GM12878 (cell line): ENCODE results near the gene LAIR1. TPM values are rescaled to one million over a fixed set of nuclear protein-coding genes. Genes with fewer than 3 reads are reported as not detected.

Experiments
- ATAC-seq: fragments of 200-7000 bp; cut with Tn5 transposase; 3 replicates; pipeline ENCODE4 v1.9.1; 2020; ENCODE audit warnings: mild to moderate bottlenecking, moderate library complexity
- BruUV-seq: library from RNA; stranded (reverse); fragments of 400-500 nt; replicated peaks from 2 replicates; lab custom pipeline; 2021; lab: Mats Ljungman, UMichigan
- CTCF ChIA-PET: fragments of 300-600 bp; sonication (Branson Sonifier 250); formaldehyde crosslinking; extraction: SDS; loops from one replicate; lab custom pipeline; 2021; ENCODE audit warnings: inconsistent platforms; lab: Yijun Ruan, JAX
- POLR2A ChIA-PET: fragments of 350-600 bp; formaldehyde crosslinking; extraction: SDS; loops from one replicate; lab custom pipeline; 2021; ENCODE audit warnings: inconsistent platforms; lab: Charles Lee
- RAD21 ChIA-PET: fragments of 300-600 bp; sonication (Branson Sonifier 250); formaldehyde crosslinking; loops from one replicate; lab custom pipeline; 2023; ENCODE audit warnings: antibody characterized with exemption; ENCODE audit not compliant: unreplicated experiment; lab: Charles Lee
- SMC1A ChIA-PET: fragments of 300-600 bp; sonication (Branson Sonifier 250); formaldehyde crosslinking; loops from one replicate; lab custom pipeline; 2023; ENCODE audit not compliant: unreplicated experiment, uncharacterized antibody; lab: Charles Lee
- DNase-seq: peaks from one replicate; pipeline ENCODE4 v3.0.0-alpha.2; 2011; ENCODE audit warnings: low read depth, low spot score
- FAIRE-seq: peaks from 3 replicates; lab custom pipeline; 2011; peaks lifted over from hg19 to GRCh38; lab: Jason Lieb, UNC
- H2AFZ ChIP-seq: 2 replicates; pipeline ENCODE4 v1.6.0; 2011; ENCODE audit warnings: low read depth, low read length, control low read depth; ENCODE audit not compliant: control insufficient read depth
- H3K27ac ChIP-seq: 2 replicates; pipeline ENCODE4 v1.5.1; 2011; ENCODE audit warnings: control low read depth; ENCODE audit not compliant: control insufficient read depth, insufficient read depth
- H3K27me3 ChIP-seq, 2 experiments: replicated peaks in 1 of 2; 2 replicates each; pipeline versions ENCODE4 v1.6.0 to v1.6.1; 2011; ENCODE audit warnings: low read length in 1 of 2; ENCODE audit not compliant: control insufficient read depth in 2 of 2, insufficient read depth in 2 of 2
- H3K36me3 ChIP-seq, 2 experiments: 2 replicates each; pipeline ENCODE4 v1.5.1; 2011; ENCODE audit warnings: low read length in 1 of 2; ENCODE audit not compliant: control insufficient read depth in 2 of 2, insufficient read depth in 2 of 2
- H3K4me1 ChIP-seq: 2 replicates; pipeline ENCODE4 v1.6.1; 2011; ENCODE audit warnings: mild to moderate bottlenecking, low read length, moderate library complexity, mixed read lengths; ENCODE audit not compliant: control insufficient read depth, insufficient read depth
- H3K4me2 ChIP-seq: 2 replicates; pipeline ENCODE4 v1.6.0; 2011; ENCODE audit warnings: control low read depth; ENCODE audit not compliant: control insufficient read depth, insufficient read depth
- H3K4me3 ChIP-seq: fragments of 200-600 bp; sonication (generic); 2 replicates; pipeline ENCODE4 v1.5.1; 2016
- H3K79me2 ChIP-seq: 2 replicates; pipeline ENCODE4 v1.6.0; 2011; ENCODE audit warnings: low read length; ENCODE audit not compliant: control insufficient read depth, insufficient read depth
- H3K9ac ChIP-seq: 2 replicates; pipeline ENCODE4 v1.8.0; 2011; ENCODE audit warnings: low read length, control low read depth, mixed read lengths; ENCODE audit not compliant: control insufficient read depth, insufficient read depth
- H3K9me3 ChIP-seq: replicated peaks from 3 replicates; pipeline ENCODE4 v1.5.1; 2011; ENCODE audit warnings: mild to moderate bottlenecking, low read length; ENCODE audit not compliant: control insufficient read depth, insufficient read depth
- H4K20me1 ChIP-seq: 2 replicates; pipeline ENCODE4 v1.6.0; 2011; ENCODE audit not compliant: control insufficient read depth, insufficient read depth
- ATF7 ChIP-seq: fragments of 450-650 bp; IDR thresholded peaks from 2 replicates; pipeline ENCODE4 v1.6.1; 2016; ENCODE audit warnings: low read depth, mild to moderate bottlenecking
- BACH1 ChIP-seq: fragments of 450-650 bp; IDR thresholded peaks from 2 replicates; pipeline ENCODE4 v1.6.1; 2017; ENCODE audit warnings: mild to moderate bottlenecking, borderline replicate concordance
- CREB1 ChIP-seq: IDR thresholded peaks from 2 replicates; pipeline ENCODE4 v1.6.1; 2012; ENCODE audit warnings: low read depth, mild to moderate bottlenecking, inconsistent platforms
- CREM ChIP-seq: IDR thresholded peaks from 2 replicates; pipeline ENCODE4 v1.6.1; 2014; ENCODE audit warnings: antibody characterized with exemption, low read depth
- EED ChIP-seq: sonication (generic); IDR thresholded peaks from 2 replicates; pipeline ENCODE4 v1.6.1; 2016; ENCODE audit warnings: antibody characterized with exemption, low read depth
- EP300 ChIP-seq, 2 experiments: fragments of 150-350 bp in 1 of 2; IDR thresholded peaks; 2 replicates each; pipeline ENCODE4 v1.6.1; 2011 to 2012; ENCODE audit warnings: low read depth in 2 of 2, low read length in 2 of 2, borderline replicate concordance in 1 of 2, improper control_type of control experiment in 1 of 2, inconsistent platforms in 1 of 2; ENCODE audit not compliant: control insufficient read depth in 1 of 2
- HDAC6 ChIP-seq: fragments of 200-600 bp; sonication (generic); IDR thresholded peaks from one replicate; pipeline ENCODE4 v1.8.0; 2017; ENCODE audit warnings: antibody characterized with exemption; ENCODE audit not compliant: unreplicated experiment
- KAT2A ChIP-seq: conservative IDR thresholded peaks from 2 replicates; pipeline ENCODE4 v1.6.1; 2011; ENCODE audit warnings: low read depth, low read length; ENCODE audit not compliant: control insufficient read depth
- KLF5 ChIP-seq: fragments of 450-650 bp; IDR thresholded peaks from 2 replicates; pipeline ENCODE4 v1.6.1; 2014; ENCODE audit warnings: mild to moderate bottlenecking; ENCODE audit not compliant: partially characterized antibody
- LARP7 ChIP-seq: fragments of 450-650 bp; IDR thresholded peaks from 2 replicates; pipeline ENCODE4 v1.6.1; 2017; ENCODE audit warnings: mild to moderate bottlenecking
- NFIC ChIP-seq: IDR thresholded peaks from 2 replicates; pipeline ENCODE4 v1.6.1; 2012; ENCODE audit warnings: low read depth, mild to moderate bottlenecking, inconsistent platforms, low read length, moderate library complexity
- RAD21 ChIP-seq: IDR thresholded peaks from 2 replicates; pipeline ENCODE4 v1.6.1; 2011; ENCODE audit warnings: mild to moderate bottlenecking, low read depth, low read length, moderate library complexity; ENCODE audit not compliant: insufficient read depth
- SMAD5 ChIP-seq: IDR thresholded peaks from 2 replicates; pipeline ENCODE4 v1.6.1; 2016; ENCODE audit warnings: antibody characterized with exemption, low read depth
- SPI1 ChIP-seq: IDR thresholded peaks from 2 replicates; pipeline ENCODE4 v1.6.1; 2011; ENCODE audit warnings: low read depth, mild to moderate bottlenecking, low read length, moderate library complexity, borderline replicate concordance; ENCODE audit not compliant: insufficient read depth
- SREBF1 ChIP-seq: IDR thresholded peaks from 2 replicates; pipeline ENCODE4 v1.6.1; 2012; ENCODE audit warnings: mild to moderate bottlenecking, low read length
- ZNF24 ChIP-seq: fragments of 450-650 bp; IDR thresholded peaks from 2 replicates; pipeline ENCODE4 v1.6.1; 2017; ENCODE audit warnings: antibody characterized with exemption, mild to moderate bottlenecking
- ZNF274 ChIP-seq: IDR thresholded peaks from one replicate; pipeline ENCODE4 v1.8.0; 2011; ENCODE audit not compliant: insufficient read length, insufficient read depth
- ZZZ3 ChIP-seq: IDR thresholded peaks from 2 replicates; pipeline ENCODE4 v1.6.1; 2011; ENCODE audit warnings: low read depth; ENCODE audit not compliant: control insufficient read depth, insufficient read length
- WGBS: methylation state at CpG from one replicate; pipeline ENCODE4 v1.1.6; 2016; ENCODE audit warnings: low lambda C conversion rate; ENCODE audit not compliant: insufficient replicate concordance, insufficient coverage; ENCODE audit errors: missing lambda C conversion rate; 5-methylcytosine and 5-hydroxymethylcytosine counted together
- in situ Hi-C: fragments of 300-500 bp; cut with MboI; formaldehyde crosslinking; loops from 9 replicates; pipeline ENCODE4 v1.14.3; 2018; ENCODE audit warnings: mixed read lengths
- intact Hi-C: fragments of 100-400 bp; cut with micrococcal nuclease; formaldehyde crosslinking; loops from one replicate; pipeline ENCODE4 v1.14.2; 2022; ENCODE audit not compliant: unreplicated experiment
- polyA plus RNA-seq, 11 experiments: library from polyadenylated mRNA; depleted of rRNA in 4 of 11; unstranded in 6 of 11; stranded (reverse) in 5 of 11; fragments of >200 nt; fragmentation: Nextera tagmentation in 4 of 11; fragmentation: Illumina TruSeq in 1 of 11; extraction: Ambion mirVana in 4 of 11; extraction: Trizol in 1 of 11; gene quantifications; 1 replicate in 1 of 11; 2 replicates in 10 of 11; pipeline versions ENCODE4 v1.2.1 to v1.2.3, GENCODE V29; 2011 to 2016; ENCODE audit warnings: inconsistent platforms in 2 of 11, missing spikeins in 2 of 11, low read depth in 1 of 11
- total RNA-seq, 4 experiments: library from RNA; depleted of rRNA in 3 of 4; stranded (reverse); fragments of >200 nt in 3 of 4; fragmentation: Illumina TruSeq in 1 of 4; extraction: Trizol in 1 of 4; gene quantifications; 2 replicates each; pipeline versions ENCODE4 v1.2.1 to v1.2.3, GENCODE V29; 2013 to 2021
- TF ChIP-seq, protein P1 (sequence below): IDR thresholded peaks from 2 replicates; pipeline ENCODE4 v1.6.1; 2011; ENCODE audit warnings: borderline replicate concordance, low read depth, mild to moderate bottlenecking, moderate library complexity, mixed read lengths, low read length; ENCODE audit not compliant: insufficient read depth; ENCODE audit errors: extremely low read length

Gene LAIR1
- total and polyA plus RNA-seq, 10 of the 15 experiments (the other 5 are each of a cell fraction or from before 2014, with no cell fraction given), result 8.6 to 58.2 (median 35.3) TPM

DNA sequence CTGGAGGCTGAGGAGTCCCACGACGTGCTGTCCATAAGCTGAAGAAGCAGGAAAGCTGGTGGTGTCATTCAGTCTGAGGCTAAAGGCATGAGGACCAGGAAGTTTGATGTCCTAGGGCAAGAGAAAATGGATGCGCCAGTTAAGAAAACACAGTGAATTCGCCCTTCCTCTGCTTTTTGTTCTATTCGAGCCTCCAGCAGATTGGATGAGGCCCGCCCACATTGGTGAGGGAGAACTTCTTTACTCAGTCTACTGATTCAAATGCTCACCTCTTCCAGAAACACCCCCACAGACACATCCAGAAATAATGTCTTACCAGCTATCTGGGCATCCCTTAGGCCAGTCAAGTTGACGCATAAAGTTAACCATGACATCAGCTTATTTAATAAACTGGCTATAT lies 43.0 kb upstream of the LAIR1 start:
- WGBS, result 34% methylated on average over 7 of the region's 7 CpGs
- Histone ChIP-seq H4K20me1 (no peaks in the 10 kb centered on the region), H3K27me3 (no peaks in the 10 kb centered on the region), H3K4me3 (no peak overlapping the region), H2AFZ (no peak overlapping the region), H3K9ac (no peak overlapping the region), H3K36me3 (no peaks in the 10 kb centered on the region), H3K4me1 (no peaks in the 10 kb centered on the region), H3K27ac (no peak overlapping the region)
- DNase-seq (no peak), FAIRE-seq (no peak), ATAC-seq (no peak)
- intact Hi-C loops (no loop called here), in situ Hi-C loops (no loop called here)
- ChIA-PET CTCF (interaction anchor here (1.0 kb wide), 1 partner anchor 16 kb away, joined by 3 read pairs; no protein-coding TSS in a partner anchor), POLR2A (no interaction called here), RAD21 (no interaction called here)
- no TSS peak for BruUV-seq
- TF ChIP-seq ATF7, result no peak
- no peak for TF ChIP-seq ZNF24
- no peak for TF ChIP-seq BACH1
- TF ChIP-seq EP300 (IDR thresholded peaks at IDR 0.05; ENCODE audit: borderline replicate concordance in 1 of 2, control insufficient read depth in 1 of 2, low read depth in 2 of 2, low read length in 2 of 2), result no peak
- TF ChIP-seq ZZZ3, result no peak
- no peak for TF ChIP-seq CREM
- no peak for TF ChIP-seq SREBF1
- no peak for TF ChIP-seq NFIC
- no peak for TF ChIP-seq SMAD5
- no peak for TF ChIP-seq KLF5
- TF ChIP-seq ZNF274, result no peak
- TF ChIP-seq, protein P1, sequence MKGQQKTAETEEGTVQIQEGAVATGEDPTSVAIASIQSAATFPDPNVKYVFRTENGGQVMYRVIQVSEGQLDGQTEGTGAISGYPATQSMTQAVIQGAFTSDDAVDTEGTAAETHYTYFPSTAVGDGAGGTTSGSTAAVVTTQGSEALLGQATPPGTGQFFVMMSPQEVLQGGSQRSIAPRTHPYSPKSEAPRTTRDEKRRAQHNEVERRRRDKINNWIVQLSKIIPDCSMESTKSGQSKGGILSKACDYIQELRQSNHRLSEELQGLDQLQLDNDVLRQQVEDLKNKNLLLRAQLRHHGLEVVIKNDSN, result no peak
- TF ChIP-seq RAD21, result no peak
- no peak for TF ChIP-seq EED
- no peak for TF ChIP-seq LARP7
- no peak for TF ChIP-seq KAT2A
- TF ChIP-seq SPI1, result no peak
- TF ChIP-seq HDAC6, result no peak
- no peak for TF ChIP-seq CREB1
- TF ChIP-seq, all 136 proteins: peak for 0
- SMC1A ChIA-PET, result no interaction called here
- H3K9me3 ChIP-seq, result no peaks in the 10 kb centered on the region; the same call in 2 of the 3 replicates
- no peak overlapping the region for H3K4me2 ChIP-seq
- H3K79me2 ChIP-seq, result no peaks in the 10 kb centered on the region
